GM15510 (cell line): ENCODE results near the gene ARFGEF2.
A peak's percentile ranks its signal among the peaks of the same experiment; 100 is the strongest.

ENCODE experiments used
- POLR2A ChIP-seq: IDR thresholded peaks from 3 replicates; pipeline ENCODE4 v1.6.1; 2011; ENCODE audit warnings: borderline replicate concordance; ENCODE audit not compliant: insufficient read length; ENCODE audit errors: extremely low read depth

Gene ARFGEF2

DNA sequence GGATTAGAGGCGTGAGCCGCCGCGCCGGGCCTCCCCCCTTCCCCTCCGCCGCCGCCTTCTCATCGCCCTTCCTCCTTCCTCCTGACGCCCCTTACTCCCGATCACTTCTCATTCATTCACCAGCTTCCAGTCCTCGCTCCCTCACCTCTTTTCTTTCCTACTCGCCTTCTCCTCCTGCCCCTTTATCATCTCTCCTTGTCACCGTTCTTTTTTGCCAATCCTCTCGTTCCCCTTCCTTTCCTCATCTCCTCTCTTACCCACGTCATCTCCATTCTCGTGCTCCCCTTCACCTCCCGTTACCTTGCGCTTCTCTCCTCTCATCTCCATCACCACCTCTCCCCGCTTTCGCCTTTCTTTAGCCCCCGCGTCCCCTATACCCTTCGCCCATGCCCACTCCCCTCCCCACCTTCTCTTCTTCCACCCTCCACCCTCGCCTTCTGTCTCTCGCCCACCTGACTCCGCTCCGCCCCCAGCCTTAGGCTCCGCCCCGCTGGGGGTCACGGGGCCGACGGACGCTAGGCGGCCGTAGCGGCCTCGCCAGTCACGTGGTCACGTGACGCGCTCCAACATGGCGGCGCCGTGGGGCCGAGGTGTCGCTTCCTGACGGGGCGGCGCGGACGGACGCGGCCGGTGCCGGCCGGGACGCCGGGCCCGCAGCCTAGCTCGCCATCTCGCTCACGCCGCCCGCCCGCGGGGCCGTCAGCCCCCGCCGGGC is at the start of gene ARFGEF2:
Gene ARFGEF2 (plus strand): TSS at position 544 of the 715 bp plus-strand sequence. CDS start 179 bp downstream, outside the sequence.
- peak; percentile 88 for TF ChIP-seq POLR2A

DNA sequence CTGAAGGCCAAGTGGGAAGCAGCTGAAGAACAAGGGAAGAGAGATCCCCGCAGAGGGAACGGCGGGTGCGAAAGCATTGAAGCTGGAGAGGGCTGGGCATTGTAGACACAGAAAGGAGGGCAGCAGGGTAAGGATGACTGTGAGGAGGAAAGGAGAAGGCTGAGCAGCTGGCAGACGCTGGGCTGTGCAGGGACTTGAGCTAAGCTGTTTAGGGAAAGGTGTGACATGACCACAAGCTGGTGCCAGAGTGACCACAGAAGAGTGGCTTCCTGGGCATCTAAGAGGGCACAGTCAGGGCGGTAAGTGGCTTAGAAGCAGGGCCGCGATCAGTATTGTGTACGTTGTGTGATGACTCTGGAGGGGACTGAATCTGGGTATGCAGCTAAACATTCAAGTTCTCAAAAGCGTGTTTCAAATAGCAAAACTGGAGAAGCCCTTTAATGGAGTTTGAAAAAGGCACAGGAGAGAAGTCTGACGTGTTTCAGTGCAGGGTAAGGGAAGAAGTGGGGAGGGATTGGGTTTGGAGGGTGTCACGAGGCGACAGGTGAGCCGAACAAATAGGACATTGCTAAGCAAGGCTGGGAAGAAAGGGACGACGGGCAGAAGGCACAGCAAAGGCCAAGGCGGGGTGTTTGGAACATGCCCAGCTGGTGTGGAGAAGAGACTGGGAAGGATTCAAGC is 46.1 kb upstream of the ARFGEF2 start:
- TF ChIP-seq POLR2A = no peak

DNA sequence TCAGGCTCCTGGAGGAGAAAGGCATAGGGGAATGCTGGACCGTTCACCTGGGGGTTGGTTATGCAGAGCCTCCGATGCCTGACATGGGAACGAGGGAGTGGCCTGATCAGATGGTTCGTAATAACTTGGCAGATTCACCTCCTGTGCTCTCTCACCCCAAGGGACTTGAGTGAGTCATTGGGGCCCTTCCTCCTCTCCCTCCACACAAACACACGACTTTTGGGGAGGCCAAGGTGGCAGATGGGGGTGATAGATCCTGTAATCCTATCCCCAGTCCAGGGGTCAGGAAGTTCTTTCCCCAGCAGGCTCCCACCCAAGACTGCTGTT is 45.6 kb upstream of the ARFGEF2 start:
- no peak for TF ChIP-seq POLR2A

DNA sequence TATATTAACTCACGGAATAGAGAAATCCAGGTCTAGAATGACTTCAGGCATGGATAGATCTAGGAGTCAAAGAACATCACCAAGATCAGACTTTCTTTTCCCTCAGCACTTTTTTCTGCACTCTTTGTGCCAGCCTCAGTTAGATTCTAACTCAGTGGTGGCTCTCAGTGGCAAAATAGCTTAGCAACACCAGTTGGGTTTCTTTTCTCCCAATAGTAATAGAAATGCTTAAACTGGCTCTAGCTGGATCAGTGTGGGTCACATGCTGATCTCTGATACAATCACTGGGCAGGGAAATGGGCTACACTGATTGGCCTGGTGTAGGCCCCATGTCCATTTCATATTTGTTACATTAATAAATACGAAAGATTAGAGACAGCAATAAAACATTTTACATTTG is 44.2 kb upstream of the ARFGEF2 start:
- TF ChIP-seq POLR2A = no peak

DNA sequence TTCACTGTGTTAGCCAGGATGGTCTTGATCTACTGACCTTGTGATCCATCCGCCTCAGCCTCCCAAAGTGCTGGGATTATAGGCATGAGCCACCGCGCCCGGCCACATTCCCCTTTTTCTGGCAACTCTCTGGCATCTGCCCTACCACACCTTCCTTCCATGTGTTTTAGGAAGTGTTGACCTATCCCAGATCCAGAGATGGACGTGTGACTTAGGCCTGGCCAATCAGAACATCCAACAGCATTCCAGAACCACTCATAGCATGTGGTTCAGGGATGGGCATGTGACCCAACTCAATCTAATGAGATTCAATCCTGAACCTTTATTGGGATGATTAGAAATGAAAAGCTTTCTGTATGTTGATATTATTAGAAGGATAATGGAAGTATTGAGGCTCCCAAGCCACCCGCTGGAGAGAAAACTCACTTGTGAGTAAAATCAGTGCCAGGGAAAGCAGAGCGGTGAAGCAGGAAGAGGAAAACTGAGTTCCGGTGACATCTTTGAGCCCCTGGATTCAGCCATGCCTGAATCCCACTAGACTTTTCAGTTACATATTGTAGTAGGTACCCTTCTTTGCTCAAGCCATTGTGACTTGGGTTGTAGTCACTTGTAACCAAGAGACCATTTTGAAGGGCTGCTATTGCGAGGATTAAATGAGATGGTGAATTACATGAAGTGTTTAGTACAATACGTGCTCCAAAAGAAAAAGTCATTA is 42.8 kb upstream of the ARFGEF2 start:
- TF ChIP-seq POLR2A = no peak

DNA sequence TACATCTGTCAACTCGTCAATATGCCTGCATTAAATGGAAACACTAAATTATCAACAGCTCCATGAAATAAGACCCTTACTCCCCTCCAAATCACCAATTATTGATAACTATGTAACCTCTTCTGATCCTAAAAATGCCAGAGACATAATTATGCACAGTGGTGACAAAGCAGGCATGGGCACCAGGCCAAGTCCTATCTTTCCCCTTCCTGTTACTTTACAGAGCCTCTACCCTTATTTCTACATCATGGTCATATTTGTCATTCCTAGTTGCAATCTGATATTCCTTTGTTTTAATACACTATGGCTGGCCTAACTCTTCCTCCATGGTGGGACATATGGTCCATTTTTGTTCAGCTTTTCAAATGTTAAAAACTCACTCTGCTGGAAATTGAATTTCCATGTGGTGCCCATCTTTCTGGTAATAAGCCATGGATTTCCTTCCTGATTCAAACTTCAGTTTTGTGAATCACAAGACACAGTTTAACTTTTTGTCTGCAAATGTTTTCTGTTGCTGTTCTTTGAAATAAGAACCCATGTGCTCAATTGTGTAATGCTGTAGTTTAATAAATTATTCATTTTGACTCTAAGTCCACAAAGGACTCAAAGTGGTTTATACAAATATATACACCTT is 41.8 kb upstream of the ARFGEF2 start:
- no peak for TF ChIP-seq POLR2A

DNA sequence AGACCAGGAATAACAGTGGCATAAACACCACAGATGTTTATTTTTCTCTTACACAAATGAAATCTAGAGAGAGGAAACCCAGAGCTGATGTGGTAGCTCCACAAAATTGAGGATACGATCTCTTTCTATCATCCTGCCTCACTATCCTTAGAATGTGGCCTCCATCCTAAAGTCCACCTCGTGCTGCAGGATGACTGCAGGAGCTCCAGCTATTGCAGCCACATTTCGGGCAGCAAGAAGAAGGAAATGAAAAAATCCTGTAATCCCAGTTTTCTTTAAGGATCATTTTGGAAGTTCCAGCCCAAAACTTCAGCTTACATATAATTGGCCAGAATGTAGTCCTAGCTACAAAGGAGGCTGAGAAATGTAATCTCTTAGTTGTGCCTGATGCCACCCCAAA is 41.2 kb upstream of the ARFGEF2 start:
- no peak for TF ChIP-seq POLR2A

DNA sequence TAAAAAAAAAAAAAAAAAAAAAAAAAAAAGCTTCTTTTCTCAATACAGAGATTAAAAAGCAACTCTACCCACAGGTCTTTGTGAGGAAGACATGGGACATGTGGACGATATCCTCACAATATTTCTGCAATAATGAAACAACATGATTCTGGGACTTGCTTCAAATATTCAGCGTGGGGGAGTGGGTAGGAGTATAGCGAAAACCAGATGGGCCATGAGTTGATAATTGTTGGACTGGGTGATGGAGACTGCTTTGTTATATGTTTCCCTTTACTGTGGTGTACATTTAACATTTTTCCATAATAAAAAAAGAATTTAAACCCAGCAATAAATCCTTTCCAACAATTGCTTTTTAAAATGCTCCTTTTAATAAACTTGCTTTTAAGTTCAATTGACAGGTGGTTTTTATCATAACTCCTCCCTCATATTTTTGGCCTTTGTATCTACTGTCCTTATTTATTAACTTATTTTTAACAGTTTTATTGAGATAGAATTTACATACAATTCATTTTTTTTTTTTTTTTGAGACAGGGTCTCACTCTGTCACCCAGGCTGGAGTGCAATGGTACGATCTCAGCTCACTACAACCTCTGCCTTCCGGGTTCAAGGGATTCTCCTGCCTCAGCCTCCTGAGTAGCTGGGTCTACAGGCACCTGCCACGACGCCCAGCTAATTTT is 40.4 kb upstream of the ARFGEF2 start:
- TF ChIP-seq POLR2A = no peak

DNA sequence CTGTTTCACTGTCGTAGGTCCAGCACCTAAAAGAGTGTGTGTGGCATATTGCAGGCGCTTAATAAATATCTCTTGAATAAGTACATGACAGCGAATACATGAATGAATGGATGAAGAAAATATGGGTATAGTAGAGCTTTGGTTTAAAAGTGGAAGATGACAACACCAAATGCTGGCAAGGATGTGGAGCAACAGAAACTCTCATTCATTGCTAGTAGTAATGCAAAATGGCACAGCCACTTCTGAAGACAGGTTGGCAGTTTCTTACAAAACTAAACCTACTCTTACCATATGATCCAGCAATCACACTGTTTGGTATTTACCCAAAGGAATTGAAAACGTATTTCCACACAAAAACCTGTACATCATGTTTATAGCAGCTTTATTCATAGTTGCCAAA is 36.3 kb upstream of the ARFGEF2 start:
- TF ChIP-seq POLR2A = no peak

DNA sequence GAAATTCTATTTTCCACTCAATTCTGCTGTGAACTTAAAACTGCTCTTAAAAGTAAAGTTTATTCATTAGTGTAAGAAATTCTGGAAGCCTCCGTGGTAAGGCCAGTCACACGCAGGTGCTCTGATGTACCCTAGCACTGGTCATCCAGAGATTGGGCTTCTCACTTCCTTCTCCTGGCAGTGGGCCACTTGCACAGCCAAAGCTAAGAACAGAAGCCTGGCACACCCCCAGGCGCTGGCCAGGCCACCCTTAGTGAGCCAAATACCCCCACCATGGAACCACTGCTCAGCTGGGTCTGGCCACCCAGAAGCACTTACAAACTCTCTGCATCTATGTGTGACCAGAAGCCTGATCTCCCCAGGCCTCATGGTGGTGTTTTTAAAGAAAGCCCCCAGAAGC is 35.3 kb upstream of the ARFGEF2 start:
- no peak for TF ChIP-seq POLR2A

DNA sequence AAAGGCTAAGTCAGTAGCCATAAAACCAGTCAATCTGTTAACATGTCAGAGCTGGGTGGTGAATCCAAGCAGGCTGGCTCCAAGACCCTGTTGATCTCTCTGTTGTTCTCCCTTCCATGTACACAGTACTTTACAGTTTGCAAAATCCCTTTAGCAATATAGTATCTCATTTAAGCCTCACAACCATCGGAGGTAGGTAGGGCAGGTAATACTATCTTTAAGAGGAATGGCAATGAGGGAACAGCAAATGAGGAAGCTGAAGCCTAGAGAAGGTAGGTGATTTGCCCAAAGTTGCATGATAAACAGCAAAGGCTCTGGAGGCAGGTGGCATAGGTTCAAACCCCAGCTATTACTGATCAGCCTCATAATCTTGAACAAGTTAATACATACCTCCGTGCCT is 34.7 kb upstream of the ARFGEF2 start:
- TF ChIP-seq POLR2A = no peak

DNA sequence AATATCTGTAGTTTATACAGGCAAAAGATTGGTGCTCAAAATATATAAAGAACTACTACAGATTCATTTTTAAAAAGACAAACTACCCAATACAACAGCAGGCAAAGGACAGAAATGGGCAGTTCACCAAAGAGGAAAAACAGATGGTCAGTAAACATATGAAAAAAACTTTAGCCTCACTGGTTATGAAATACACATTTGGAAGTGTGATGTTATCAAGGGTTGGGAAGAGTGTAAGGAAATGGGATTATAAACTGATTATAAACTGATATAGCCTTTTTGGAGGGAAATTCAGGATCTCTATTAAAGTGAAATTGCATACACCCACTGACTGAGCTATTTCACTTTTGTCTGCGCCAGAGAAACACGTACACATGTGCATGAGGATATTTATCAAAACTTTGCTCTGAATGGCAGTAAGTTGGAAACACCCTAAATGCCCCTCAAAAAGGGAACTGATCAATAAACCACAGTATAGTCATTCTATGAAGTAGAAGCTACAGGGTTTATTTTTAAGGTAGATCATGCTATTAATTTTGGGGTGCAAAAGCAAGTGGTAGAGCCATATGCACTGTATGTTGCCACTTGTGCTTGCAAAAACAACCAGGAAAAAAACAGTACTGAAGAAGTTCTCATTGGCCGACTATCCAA is 32.2 kb upstream of the ARFGEF2 start:
- no peak for TF ChIP-seq POLR2A

DNA sequence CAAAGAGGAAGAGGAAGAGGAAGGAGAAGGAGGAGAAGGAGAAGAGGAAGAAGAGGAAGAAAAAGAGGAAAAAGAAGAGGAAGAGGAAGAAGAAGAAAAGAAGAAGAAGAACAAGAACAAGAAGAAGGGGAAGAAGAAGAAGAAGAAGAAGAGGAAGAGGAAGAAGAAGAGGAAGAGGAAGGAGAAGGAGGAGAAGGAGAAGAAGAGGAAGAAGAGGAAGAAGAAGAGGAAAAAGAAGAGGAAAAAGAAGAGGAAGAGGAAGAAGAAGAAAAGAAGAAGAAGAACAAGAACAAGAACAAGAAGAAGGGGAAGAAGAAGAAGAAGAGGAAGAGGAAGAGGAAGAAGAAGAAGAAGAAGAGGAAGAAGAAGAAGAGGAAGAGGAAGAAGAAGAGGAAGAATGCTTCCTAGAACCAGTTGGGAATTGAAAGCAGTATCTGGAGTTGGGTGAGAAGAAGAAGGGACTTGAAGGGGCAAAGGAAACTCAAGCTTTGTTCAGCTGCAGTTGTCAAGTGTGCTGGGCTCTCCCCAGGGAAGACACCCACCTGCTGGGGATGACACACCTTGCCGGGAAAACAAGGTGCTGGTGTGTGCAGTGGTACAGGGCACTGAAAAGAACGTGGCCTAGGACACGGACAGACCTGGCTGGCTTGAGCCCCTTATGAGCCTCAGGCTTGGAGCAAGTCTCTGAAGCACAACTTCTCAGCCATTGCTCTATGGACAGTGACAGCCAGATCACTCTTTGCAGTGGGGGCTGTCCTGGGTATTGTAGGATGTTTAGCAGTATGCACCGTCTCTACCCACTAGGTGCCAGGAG is 30.1 kb upstream of the ARFGEF2 start:
- TF ChIP-seq POLR2A = no peak
